Measurements from ENCODE around the gene ZFP3. TPM values are rescaled to one million over a fixed set of nuclear protein-coding genes. Genes with fewer than 3 reads are reported as not detected.
A peak's percentile ranks its signal among the peaks of the same experiment; 100 is the strongest.

ZFP3 gene
- total RNA-seq, 1 donor from 2014 or later: 0.55 TPM

DNA sequence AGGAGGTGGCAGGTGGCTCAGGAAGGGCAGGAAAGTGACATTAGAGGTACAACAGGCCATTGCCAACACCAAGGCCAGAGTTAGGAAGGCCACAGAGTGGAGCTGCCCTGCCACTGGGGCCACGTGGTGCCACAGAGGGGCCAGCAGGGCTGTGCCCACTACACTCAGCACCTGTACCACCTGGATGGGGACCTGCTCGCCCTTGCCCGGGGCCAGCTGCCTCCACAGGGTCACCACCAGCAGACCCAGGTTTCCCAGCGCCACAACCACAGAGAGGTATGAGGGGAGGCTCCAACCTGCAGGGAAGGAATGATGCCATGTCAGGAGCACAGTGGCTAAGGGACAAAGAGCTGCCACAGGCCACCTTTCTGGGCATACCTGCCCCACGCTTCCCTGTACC, 44.2 kb upstream of the ZFP3 start:
- no peaks in the 10 kb centered on the region for H3K9me3 Mint-ChIP-seq (ENCODE audit: low read depth)
- no peaks in the 10 kb centered on the region for H3K36me3 Mint-ChIP-seq (ENCODE audit: low read depth)
- H3K4me1 Mint-ChIP-seq (ENCODE audit: low read depth): peaks cover 10% of the 10 kb centered on the region
- peaks cover 5% of the 10 kb centered on the region for H3K27me3 Mint-ChIP-seq (ENCODE audit: low read depth)
- TF ChIP-seq, protein P1, sequence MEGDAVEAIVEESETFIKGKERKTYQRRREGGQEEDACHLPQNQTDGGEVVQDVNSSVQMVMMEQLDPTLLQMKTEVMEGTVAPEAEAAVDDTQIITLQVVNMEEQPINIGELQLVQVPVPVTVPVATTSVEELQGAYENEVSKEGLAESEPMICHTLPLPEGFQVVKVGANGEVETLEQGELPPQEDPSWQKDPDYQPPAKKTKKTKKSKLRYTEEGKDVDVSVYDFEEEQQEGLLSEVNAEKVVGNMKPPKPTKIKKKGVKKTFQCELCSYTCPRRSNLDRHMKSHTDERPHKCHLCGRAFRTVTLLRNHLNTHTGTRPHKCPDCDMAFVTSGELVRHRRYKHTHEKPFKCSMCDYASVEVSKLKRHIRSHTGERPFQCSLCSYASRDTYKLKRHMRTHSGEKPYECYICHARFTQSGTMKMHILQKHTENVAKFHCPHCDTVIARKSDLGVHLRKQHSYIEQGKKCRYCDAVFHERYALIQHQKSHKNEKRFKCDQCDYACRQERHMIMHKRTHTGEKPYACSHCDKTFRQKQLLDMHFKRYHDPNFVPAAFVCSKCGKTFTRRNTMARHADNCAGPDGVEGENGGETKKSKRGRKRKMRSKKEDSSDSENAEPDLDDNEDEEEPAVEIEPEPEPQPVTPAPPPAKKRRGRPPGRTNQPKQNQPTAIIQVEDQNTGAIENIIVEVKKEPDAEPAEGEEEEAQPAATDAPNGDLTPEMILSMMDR (IDR thresholded peaks at IDR 0.05): no peak
- H3K4me3 Mint-ChIP-seq (ENCODE audit: unreplicated experiment): no peak overlapping the region
- no peak for DNase-seq (ENCODE audit: low spot score)
- no peak overlapping the region for H3K27ac Mint-ChIP-seq (ENCODE audit: unreplicated experiment)

DNA sequence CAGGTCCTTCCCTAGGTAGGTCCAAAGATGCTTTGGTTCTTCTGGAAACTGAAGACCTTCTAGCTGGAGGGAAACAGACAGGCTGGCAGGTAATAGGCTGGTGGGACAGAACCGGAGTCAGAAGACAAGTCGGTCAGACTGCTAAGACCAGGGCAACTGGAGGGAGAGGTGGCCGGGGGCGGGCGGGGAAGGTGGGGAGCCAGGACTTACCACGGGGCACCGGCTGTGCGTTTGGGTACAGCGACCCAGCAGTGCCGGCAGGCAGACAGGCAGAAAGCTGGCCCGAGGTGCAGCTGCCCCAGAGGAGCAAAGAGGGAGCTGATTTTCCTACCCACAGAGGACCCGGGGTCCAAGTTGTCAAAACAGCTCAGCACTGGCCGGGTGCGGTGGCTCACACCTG, 43.6 kb upstream of the ZFP3 start:
- peak; percentile 90 for DNase-seq (ENCODE audit: low spot score)
- Mint-ChIP-seq H3K4me1 (ENCODE audit: low read depth) (peaks cover 7% of the 10 kb centered on the region), H3K9me3 (ENCODE audit: low read depth) (no peaks in the 10 kb centered on the region), H3K27ac (ENCODE audit: unreplicated experiment) (no peak overlapping the region), H3K4me3 (ENCODE audit: unreplicated experiment) (no peak overlapping the region), H3K27me3 (ENCODE audit: low read depth) (peaks cover 5% of the 10 kb centered on the region), H3K36me3 (ENCODE audit: low read depth) (no peaks in the 10 kb centered on the region)
- TF ChIP-seq, protein P1 (IDR thresholded peaks at IDR 0.05): no peak

DNA sequence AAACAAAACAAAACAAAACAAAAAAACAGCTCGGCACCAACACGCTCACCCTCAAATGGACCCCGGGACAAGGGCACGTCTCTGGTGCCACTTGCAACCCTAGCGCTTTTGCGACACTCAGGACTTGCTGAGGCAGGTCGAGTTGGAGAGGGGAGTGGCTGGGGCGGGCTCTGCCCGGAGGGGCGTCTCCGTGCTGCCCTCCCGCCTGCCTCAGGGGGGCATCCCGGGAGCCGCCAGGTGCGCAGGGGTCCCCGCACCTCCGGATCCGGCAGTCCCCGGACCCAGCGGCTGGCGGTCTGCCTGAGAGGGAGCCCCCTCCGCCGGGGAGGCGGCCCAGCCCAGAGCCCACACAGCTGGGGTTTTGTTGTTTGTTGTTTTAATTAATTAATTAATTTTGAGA, 43.0 kb upstream of the ZFP3 start, which contains the start of gene SLC52A1:
TSS of gene SLC52A1 (minus strand) at position 112 of the 400 bp plus-strand sequence. CDS start 820 bp downstream, outside the sequence.
- H3K9me3 Mint-ChIP-seq (ENCODE audit: low read depth): no peaks in the 10 kb centered on the region
- H3K36me3 Mint-ChIP-seq (ENCODE audit: low read depth): no peaks in the 10 kb centered on the region
- DNase-seq (ENCODE audit: low spot score): no peak
- TF ChIP-seq, protein P1 (IDR thresholded peaks at IDR 0.05): no peak
- H3K27me3 Mint-ChIP-seq (ENCODE audit: low read depth): peaks cover 5% of the 10 kb centered on the region
- no peak within 1 kb of the TSS for H3K4me3 Mint-ChIP-seq (ENCODE audit: unreplicated experiment)
- peaks cover 6% of the 10 kb centered on the region for H3K4me1 Mint-ChIP-seq (ENCODE audit: low read depth)
- no peak within 1 kb of the TSS for H3K27ac Mint-ChIP-seq (ENCODE audit: unreplicated experiment)

DNA sequence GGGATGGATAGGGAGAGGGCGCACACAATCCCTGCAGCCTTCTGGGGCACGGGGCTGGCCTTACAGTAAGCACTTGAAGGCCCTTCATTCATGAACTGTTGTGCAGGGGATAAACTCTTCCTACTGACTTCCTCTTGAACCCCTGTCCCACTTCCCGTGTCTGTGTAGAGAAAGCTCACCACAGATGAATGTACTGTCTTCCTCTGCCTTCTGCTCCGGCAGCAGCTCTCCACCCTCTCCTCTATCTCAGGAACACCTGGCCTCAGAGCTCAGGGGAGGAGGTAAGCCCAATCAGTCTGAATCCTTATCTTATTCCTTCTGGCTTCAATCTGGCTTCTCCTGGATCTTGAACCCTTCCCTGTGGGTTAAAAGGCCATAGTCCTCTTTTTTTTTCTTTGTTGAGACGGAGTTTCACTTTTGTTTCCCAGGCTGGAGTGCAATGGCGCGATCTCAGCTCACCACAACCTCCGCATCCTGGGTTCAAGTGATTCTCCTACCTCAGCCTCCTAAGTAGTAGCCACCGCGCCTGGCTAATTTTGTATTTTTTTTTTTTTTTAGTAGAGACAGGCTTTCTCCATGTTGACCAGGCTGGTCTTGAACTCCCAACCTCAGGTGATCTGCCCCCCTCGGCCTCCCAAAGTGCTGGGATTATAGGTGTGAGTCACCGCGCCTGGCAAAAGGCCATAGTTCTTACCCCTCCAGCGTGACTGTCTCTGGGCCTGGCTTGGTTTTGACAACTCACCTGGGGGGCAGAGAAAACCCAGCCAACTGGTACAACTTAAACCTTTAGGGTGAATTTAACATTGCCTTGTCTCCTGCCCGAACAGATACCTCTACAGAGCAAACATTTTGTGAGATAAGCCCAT, 35.9 kb upstream of the ZFP3 start:
- TF ChIP-seq, protein P1 (IDR thresholded peaks at IDR 0.05): no peak
- Mint-ChIP-seq H3K36me3 (ENCODE audit: low read depth) (no peaks in the 10 kb centered on the region), H3K9me3 (ENCODE audit: low read depth) (no peaks in the 10 kb centered on the region), H3K27me3 (ENCODE audit: low read depth) (no peaks in the 10 kb centered on the region), H3K4me3 (ENCODE audit: unreplicated experiment) (no peak overlapping the region), H3K4me1 (ENCODE audit: low read depth) (no peaks in the 10 kb centered on the region), H3K27ac (ENCODE audit: unreplicated experiment) (no peak overlapping the region)
- no peak for DNase-seq (ENCODE audit: low spot score)

DNA sequence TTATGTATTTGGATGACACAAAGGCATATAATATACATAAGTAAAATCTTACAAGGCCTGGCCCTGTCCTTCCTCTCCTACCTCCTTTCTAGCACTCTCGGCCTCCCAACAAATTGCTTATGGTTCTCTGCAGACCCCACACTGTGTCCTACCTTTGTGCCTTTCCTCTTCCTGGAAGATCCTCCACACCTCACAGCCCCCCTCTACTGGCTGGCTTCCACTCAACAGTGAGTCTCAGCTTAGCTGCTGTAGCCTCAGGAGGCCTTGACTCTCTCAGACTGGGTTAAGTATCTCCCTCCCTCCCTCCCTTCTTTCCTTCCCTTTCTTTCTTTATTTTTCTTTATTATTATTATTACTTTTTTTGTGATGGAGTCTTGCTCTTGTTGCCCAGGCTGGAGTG, 34.7 kb upstream of the ZFP3 start:
- H3K4me1 Mint-ChIP-seq (ENCODE audit: low read depth): no peaks in the 10 kb centered on the region
- no peaks in the 10 kb centered on the region for H3K9me3 Mint-ChIP-seq (ENCODE audit: low read depth)
- no peaks in the 10 kb centered on the region for H3K36me3 Mint-ChIP-seq (ENCODE audit: low read depth)
- no peak overlapping the region for H3K27ac Mint-ChIP-seq (ENCODE audit: unreplicated experiment)
- TF ChIP-seq, protein P1 (IDR thresholded peaks at IDR 0.05): no peak
- H3K4me3 Mint-ChIP-seq (ENCODE audit: unreplicated experiment): no peak overlapping the region
- no peak for DNase-seq (ENCODE audit: low spot score)
- H3K27me3 Mint-ChIP-seq (ENCODE audit: low read depth): no peaks in the 10 kb centered on the region
